Measurements from ENCODE around the gene MAP3K2.
"Not testable (repeated sequence)": the region's sequence is repeated elsewhere in the genome, so short reads cannot be mapped to it uniquely, and the experiment has no call there.

Gene MAP3K2

GRCh38 chr2:127379712-127380355, 7.9 kb downstream of the MAP3K2 start:
- no peak for DNase-seq

GRCh38 chr2:127378720-127379119, 9.1 kb downstream of the MAP3K2 start:
- DNase-seq, result no peak

- DNase-seq, result no peak
Observed at GRCh38 chr2:127377262-127377661, 10.5 kb downstream of the MAP3K2 start.

GRCh38 chr2:127376257-127376656, 11.5 kb downstream of the MAP3K2 start:
- no peak for DNase-seq

GRCh38 chr2:127373362-127374083, 14.3 kb downstream of the MAP3K2 start:
- DNase-seq, result no peak

GRCh38 chr2:127371037-127371436, 16.7 kb downstream of the MAP3K2 start:
- DNase-seq, result no peak

- DNase-seq, result no peak
Observed at GRCh38 chr2:127370010-127370409, 17.8 kb downstream of the MAP3K2 start.

GRCh38 chr2:127365211-127365643, 22.5 kb downstream of the MAP3K2 start:
- no peak for DNase-seq

GRCh38 chr2:127362971-127363370, 24.8 kb downstream of the MAP3K2 start:
- no peak for DNase-seq

- no peak for DNase-seq
Observed at GRCh38 chr2:127361929-127362885, 25.6 kb downstream of the MAP3K2 start.

- DNase-seq, result no peak
Observed at GRCh38 chr2:127360242-127360641, 27.5 kb downstream of the MAP3K2 start.

- DNase-seq, result no peak
Observed at GRCh38 chr2:127359520-127359919, 28.3 kb downstream of the MAP3K2 start.

- no peak for DNase-seq
Observed at GRCh38 chr2:127358971-127359370, 28.8 kb downstream of the MAP3K2 start.

GRCh38 chr2:127358044-127358443, 29.7 kb downstream of the MAP3K2 start:
- DNase-seq, result no peak

GRCh38 chr2:127357591-127357990, 30.2 kb downstream of the MAP3K2 start:
- no peak for DNase-seq

GRCh38 chr2:127356531-127356930, 31.2 kb downstream of the MAP3K2 start:
- no peak for DNase-seq

- peak; percentile 15 to 27 for DNase-seq
Observed at GRCh38 chr2:127355407-127356008, 32.3 kb downstream of the MAP3K2 start.

GRCh38 chr2:127353873-127354676, 33.7 kb downstream of the MAP3K2 start:
- not testable (repeated sequence) for DNase-seq

GRCh38 chr2:127353223-127353622, 34.6 kb downstream of the MAP3K2 start:
- not testable (repeated sequence) for DNase-seq

- DNase-seq, result no peak
Observed at GRCh38 chr2:127351603-127352002, 36.2 kb downstream of the MAP3K2 start.

- DNase-seq, result no peak
Observed at GRCh38 chr2:127348426-127349000, 39.3 kb downstream of the MAP3K2 start.

Data from activated CD4-positive, alpha-beta T cell treated with anti-CD3 and anti-CD28 coated beads, Interleukin-2, amount 50 U/mL, for 48 hours (primary cell).